Stimulated activated CD8-positive, alpha-beta memory T cell treated with anti-CD3 and anti-CD28 coated beads, Interleukin-15, amount 100 ng/mL, for 48 hours (primary cell): ENCODE measurements around the gene DQX1.

ENCODE experiments used
- DNase-seq, 2 donors: peaks; one replicate each; pipeline ENCODE4 v3.0.0-alpha.2; 2020; ENCODE audit warnings: low read depth in 2 of 2

The DQX1 gene

GRCh38 chr2:74532222-74532621, 6.2 kb upstream of the DQX1 start:
- no peak for DNase-seq

DNA sequence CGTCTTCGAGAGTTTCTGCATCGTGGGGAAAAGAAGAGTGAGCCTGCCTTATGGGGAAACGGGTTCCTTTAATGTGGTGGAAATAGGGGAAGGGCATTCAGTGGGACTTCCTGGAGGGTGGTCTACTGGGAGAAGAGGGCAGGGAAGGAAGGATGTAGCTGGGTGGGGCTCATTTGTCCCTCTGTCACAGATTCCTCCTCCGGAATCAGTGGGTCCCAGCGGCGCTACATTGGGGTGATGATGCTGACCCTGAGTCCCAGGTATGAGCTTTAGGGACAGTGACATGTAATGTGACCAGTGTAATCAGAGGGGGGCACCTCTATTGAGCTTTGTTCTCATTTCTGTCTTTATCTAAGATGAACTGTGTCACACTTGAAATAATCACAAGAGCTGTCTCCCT, 5.6 kb upstream of the DQX1 start:
- no peak for DNase-seq

- no peak for DNase-seq
Measured at GRCh38 chr2:74530239-74531187, 4.5 kb upstream of the DQX1 start.

GRCh38 chr2:74529357-74530238, 3.6 kb upstream of the DQX1 start, which contains the start of the genes AUP1 and HTRA2:
Gene AUP1, minus strand, starts transcription at chr2:74529706. Its CDS starts 77 bp downstream, at chr2:74529629.
Gene HTRA2, plus strand, starts transcription at chr2:74529933. Its CDS starts 74 bp downstream, at chr2:74530007.
- peak; percentile 95 to 96 for DNase-seq

- DNase-seq = no peak
Measured at GRCh38 chr2:74528600-74529356, 2.7 kb upstream of the DQX1 start.

- no peak for DNase-seq
Measured at GRCh38 chr2:74527741-74528140, 1.7 kb upstream of the DQX1 start.

DNA sequence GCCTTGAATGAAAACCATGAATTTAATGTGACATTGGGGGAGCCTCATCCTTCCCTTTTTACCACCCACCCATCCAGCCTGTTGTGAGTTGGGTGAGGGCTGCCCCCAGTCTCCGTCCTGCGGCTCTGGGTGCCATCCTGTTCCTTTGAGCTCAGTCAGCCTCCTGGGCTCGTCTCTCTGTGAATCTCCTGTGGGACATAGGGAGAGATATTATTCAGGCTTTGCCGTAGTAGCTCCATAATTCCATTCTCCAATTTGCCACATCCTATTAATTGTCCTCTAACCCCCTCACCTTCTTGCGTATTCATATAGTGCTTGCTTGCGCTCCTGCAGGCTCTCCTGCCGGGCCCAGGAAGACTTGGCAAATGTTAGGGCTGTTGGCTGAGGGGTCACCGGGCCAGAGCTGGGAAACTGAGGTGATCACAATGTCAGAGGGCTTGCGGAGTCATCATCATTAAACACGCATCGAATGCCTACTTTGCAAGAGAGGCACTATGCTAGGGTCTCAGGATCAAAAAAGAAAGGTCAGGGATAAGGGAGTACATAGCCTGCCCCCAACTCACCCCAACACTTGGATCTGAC, 709 bp upstream of the DQX1 start:
- no peak for DNase-seq

DNA sequence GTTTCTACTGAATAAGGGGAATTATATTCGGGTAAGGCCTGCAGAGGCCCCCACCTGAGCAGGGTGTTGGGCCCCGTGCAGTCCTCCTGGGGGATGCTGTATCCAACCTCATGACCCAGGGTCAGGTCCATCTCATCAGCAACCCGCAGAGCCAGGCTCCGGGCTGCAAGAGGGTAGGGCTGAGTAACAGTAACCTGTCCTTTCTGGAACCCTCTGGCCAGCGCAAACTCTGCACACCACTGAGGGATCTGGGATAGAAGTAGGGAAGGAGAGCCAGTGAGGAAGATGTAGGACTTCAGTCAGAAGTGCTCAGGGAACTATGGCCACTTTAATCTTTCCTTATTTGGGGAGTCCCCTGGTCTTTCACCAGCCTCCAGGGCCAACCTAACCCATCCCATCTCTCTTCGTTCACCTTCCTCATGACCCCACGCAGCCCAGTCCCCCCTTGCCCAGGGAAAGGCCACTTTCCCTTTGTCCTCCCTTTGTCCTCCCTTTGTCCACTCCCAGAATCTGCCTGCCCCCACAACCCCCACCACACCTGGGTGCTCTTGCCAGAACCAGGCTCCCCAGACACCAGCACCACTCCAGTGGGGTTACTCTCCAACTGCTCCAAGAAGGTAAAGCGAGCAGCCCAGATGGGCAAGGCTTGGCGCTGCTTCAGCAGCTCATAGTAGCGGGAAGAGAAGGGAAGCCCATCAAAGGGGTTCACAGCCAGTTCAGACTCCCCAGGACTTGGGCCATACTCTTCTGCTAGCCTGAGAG, 895 bp downstream of the DQX1 start:
- DNase-seq = no peak

- no peak for DNase-seq
Measured at GRCh38 chr2:74524005-74524404, 2.0 kb downstream of the DQX1 start.

- no peak for DNase-seq
Measured at GRCh38 chr2:74522516-74522915, 3.5 kb downstream of the DQX1 start.

DNA sequence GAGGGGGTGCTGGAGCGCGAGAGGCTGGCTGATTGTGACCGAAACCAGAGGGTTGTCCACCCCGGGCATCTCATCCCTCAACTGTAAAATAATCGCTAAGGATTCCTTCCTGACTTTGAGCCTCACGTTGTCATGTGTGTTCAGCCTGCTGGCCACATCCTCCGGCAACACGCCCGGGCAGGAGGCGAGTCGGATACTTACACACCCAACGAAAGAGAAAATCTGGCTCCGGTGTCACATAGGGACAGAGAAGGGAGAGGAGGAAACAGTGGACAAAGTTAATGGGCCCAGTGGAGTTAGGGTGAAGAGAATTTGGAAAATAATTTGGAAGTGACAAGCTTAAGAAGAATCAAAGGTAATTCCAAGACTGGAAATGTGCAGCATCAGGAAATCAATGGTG, 9.4 kb downstream of the DQX1 start:
- DNase-seq = no peak

DNA sequence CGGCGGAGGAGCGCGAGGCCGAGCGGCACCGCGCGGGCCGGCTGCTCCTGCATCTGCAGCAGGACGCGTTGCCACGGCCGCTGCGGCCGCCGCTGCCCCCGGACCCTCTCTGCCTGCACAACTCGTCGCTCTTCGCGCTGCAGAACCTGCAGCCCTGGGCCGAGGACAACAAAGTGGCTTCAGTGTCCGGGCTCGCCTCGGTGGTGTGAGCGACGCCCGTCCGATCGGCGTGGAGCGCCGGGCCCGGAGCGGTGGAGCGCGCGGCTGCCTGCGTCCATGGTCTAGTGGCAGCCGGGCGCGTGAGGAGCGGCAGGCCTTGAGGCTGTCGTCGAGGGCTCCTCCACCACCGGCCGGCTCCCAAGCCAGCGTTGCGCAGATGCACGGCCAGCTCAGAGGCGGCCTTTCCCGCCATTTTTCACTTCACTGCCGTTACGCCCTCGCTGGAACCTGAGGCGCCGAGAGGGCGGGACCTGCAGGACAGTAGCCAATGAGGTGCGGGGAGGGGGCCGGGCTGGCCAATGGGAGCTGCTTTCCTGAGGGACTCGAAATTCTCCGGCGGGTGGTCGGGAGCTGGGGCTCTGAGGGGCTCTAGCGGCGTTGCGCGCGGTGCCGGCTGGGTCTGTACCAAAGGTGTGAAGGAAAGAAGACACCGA, 9.9 kb downstream of the DQX1 start:
- DNase-seq = peak; percentile 61 to 67

DNA sequence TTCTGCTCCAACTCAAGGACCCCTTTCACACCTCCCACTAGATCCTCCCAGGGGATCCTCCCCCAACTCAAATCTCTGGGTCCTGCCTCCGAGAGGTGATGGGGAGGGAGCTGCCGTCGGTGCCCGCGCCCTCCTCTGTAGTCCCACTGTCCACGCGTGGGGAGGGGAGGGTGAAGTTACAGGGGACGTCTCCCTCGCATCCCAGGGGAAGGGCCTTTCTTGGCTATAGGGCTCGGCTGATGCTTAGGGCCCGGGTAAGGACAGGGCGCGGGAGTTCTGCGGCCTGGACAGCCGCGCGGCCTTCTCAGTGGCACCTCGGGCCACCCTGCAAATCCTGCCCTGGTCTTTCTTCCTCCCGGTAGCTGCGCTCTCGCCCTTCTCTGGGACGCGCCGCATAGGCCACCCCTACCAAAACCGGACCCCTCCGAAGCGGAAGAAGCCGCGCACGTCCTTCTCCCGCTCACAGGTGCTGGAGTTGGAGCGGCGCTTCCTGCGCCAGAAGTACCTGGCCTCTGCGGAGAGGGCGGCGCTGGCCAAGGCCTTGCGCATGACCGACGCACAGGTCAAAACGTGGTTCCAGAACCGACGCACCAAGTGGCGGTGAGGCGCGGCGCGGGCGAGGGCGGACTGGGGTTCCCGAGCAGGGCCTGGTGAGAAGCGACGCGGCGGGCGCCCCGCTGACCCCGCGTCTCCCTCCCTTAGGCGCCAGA, 10.6 kb downstream of the DQX1 start:
- DNase-seq = no peak

DNA sequence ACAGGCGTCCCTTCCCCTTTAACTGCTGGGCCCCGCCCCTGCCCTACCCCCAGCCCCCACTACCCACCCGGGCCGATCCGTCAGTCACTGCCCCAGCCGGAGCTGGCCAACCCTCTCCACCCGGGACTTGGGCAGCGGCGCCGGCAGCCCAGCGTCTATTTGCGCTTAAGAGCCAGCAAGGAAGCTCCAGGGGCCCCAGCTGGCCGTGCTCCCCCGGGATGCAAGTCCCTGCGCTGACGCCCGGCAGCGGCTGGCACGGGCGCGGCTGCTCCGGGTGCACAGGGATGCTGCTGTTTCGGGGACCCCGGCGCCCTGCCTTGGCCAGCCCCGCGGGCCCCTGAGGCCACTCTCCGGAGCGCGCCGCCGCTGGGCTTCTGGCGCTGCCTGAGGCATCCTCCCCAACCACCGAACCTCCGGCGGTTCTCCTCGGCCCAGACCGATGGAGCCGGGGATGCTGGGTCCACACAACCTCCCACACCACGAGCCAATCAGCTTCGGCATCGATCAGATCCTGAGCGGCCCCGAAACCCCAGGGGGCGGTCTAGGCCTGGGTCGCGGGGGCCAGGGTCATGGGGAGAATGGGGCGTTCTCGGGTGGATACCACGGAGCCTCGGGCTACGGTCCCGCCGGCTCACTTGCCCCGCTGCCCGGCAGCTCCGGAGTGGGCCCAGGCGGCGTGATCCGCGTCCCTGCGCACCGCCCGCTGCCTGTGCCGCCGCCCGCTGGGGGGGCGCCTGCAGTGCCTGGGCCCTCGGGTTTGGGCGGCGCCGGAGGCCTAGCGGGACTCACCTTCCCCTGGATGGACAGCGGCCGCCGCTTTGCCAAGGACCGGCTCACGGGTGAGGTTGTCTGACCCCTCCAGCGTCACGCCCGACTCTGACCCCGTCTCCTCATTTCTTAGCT, 11.4 kb downstream of the DQX1 start, which contains the start of gene TLX2:
Gene TLX2, plus strand, starts transcription at position 83 of the 903 bp plus-strand sequence. Its CDS starts 357 bp downstream, at position 440.
- DNase-seq = no peak

DNA sequence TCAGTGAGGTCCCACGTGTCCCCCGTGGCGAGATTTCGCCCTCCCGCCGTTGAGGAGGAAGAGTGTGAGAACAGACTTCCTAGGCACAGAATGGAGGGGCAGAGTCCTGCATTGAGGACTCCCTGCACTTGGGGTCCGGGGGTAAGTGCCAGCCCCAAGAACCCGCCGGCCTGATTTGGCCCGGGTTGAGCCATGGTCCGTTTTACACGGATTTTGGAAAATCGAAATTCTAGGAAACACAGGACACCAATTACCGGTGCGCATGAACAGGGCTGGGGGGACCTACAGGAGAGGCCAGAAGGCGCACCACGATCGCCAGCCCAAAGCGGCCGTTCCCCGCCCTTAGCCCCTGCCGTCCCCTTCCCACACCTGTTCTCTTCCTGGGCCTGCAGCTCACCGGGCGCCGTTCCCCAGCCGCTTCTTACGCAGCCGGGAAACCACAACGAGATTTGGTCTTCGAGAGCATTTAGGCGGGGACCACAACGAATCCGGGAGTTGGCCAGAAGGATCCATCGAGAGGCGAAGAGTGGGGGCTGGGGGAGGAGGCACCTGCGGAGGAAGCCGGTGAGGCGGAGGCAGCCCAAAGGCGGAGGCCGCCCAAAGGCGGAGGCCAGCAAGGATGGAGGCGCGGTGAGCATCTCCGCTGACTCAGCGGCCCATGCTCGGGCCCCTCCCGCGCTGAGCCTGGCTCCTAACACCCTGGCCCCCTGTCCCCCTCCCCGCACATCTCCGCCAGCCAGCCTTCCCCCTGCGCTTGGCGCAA, 12.2 kb downstream of the DQX1 start:
- no peak for DNase-seq

DNA sequence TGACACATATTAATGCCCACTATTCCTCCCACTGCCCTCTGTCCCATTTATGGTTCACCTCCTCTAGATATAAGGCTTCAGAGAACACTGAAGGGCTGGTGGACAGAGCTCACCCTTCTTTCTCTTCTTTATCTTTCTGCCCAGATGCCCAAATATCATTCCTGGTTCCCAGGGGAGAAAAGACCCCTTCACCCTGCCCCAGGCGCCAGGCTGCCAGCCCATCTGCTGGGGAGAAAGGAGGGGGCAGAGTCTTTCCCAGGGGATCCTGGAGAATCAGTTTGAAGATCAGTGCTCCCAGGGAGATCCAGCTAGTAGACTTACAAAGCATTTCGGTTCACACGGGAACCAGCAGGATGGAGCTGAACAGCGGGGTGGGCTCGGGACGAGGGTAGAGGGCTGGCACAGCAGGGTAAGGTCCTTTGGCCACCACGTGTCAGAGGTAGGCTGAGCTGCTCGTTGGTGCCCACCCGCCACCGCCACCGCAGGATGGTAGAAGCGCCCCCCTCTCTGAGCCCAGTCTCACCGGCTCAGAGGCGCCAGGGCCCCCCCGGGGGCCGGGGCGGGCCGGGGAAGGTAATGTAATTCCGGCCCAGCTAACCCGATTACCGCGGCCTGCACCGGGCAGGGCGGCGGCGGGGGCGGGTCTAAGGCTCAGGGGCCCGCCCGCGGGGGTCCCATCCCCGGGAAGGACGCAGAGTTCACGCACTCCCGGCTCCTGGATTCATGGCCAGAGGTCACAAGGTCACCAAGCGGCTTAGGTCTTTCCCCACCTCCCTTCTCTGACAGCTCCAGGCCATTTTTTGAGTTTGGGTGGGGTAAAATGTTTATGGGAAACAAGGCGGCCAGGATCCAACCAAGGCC, 13.1 kb downstream of the DQX1 start:
- DNase-seq = no peak
